Measurements from ENCODE around the gene ALG10B.

DNA sequence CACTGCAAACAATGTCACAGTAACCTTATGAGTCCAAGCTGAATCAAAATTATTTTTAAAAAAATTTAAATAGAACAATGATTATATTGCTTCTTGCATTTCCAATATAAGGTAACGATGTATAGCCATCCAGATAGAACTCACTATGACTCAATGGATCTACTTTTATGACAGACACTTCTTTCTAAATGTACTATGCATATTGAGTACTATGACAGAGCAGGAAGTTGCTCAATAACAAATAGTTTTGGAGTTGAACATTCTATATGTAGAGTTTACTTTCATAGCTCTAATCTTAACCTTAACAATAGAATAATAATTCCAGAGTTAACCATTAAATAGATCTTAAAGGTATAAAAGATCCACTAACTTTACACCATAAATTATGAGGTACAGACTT is 46.7 kb upstream of the ALG10B start:
- TF ChIP-seq CTCF (optimal IDR thresholded peaks at IDR 0.05 in 1 of 3, IDR thresholded peaks at IDR 0.05 in 1 of 3, conservative IDR thresholded peaks at IDR 0.05 in 1 of 3; ENCODE audit: extremely low read depth in 1 of 3, insufficient read depth in 2 of 3, low read length in 3 of 3) (no peak), EZH2 (IDR thresholded peaks at IDR 0.05; ENCODE audit: low read length) (no peak)
